Endothelial cell (in vitro differentiated cells): ENCODE results near the gene MGP. TPM values are rescaled to one million over a fixed set of nuclear protein-coding genes. Genes with fewer than 3 reads are reported as not detected.

Experiments
- DNase-seq: peaks from one replicate; pipeline ENCODE4 v3.0.0; 2021; ENCODE audit warnings: low spot score
- H3K27ac Mint-ChIP-seq: one replicate; pipeline ENCODE4 v1.8.0; 2021; ENCODE audit warnings: mixed read lengths, inconsistent platforms; ENCODE audit not compliant: unreplicated experiment
- H3K27me3 Mint-ChIP-seq: one replicate; pipeline ENCODE4 v1.8.0; 2021; ENCODE audit warnings: mild to moderate bottlenecking, moderate library complexity, mixed read lengths, inconsistent platforms; ENCODE audit not compliant: unreplicated experiment
- H3K36me3 Mint-ChIP-seq: one replicate; pipeline ENCODE4 v1.8.0; 2021; ENCODE audit warnings: mild to moderate bottlenecking, low read depth, mixed read lengths, inconsistent platforms; ENCODE audit not compliant: unreplicated experiment
- H3K4me1 Mint-ChIP-seq: one replicate; pipeline ENCODE4 v1.8.0; 2021; ENCODE audit warnings: mild to moderate bottlenecking, mixed read lengths, inconsistent platforms; ENCODE audit not compliant: unreplicated experiment
- H3K4me3 Mint-ChIP-seq: one replicate; pipeline ENCODE4 v1.8.0; 2021; ENCODE audit warnings: mild to moderate bottlenecking, mixed read lengths, inconsistent platforms; ENCODE audit not compliant: unreplicated experiment
- H3K9me3 Mint-ChIP-seq: one replicate; pipeline ENCODE4 v1.8.0; 2021; ENCODE audit warnings: mixed read lengths, inconsistent platforms; ENCODE audit not compliant: unreplicated experiment
- total RNA-seq: library from RNA; stranded (reverse); fragmentation: NEBNext Ultra II Directional; extraction: Animal tissue kit (Norgen Biotek cat#: 25700); gene quantifications from one replicate; pipeline ENCODE4 v1.2.1, GENCODE V29; 2021; ENCODE audit not compliant: unreplicated experiment
- TF ChIP-seq, protein P1 (sequence below): fragments of 200-600 bp; sonication (generic); IDR thresholded peaks from one replicate; pipeline ENCODE4 v1.5.0; 2021; ENCODE audit warnings: antibody characterized with exemption; ENCODE audit not compliant: unreplicated experiment

The MGP gene
- total RNA-seq, 1 donor from 2014 or later, result 0.26 TPM

DNA sequence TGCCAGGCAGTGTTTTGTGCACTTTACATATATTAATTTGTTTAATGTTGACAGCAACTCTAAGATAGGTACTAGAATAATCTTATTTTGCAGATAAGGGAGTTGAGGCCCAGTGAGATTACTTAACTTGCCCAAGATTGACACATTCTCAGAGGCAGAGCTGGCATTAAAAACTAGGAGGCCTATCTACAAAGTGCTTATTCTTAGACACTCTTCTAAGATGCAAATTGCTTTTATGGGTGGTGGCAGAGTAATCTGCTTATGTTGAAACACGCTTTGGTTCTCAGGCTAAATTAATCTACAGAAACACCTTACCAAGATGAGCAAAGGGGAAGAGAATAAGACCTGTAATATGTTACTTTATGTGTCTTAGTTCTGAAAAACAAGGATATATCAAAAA lies 7.2 kb downstream of the MGP start:
- H3K27ac Mint-ChIP-seq, result no peak overlapping the region
- no peaks in the 10 kb centered on the region for H3K27me3 Mint-ChIP-seq
- peaks cover 10% of the 10 kb centered on the region for H3K4me1 Mint-ChIP-seq
- no peak for DNase-seq
- no peaks in the 10 kb centered on the region for H3K9me3 Mint-ChIP-seq
- no peaks in the 10 kb centered on the region for H3K36me3 Mint-ChIP-seq
- TF ChIP-seq, protein P1, sequence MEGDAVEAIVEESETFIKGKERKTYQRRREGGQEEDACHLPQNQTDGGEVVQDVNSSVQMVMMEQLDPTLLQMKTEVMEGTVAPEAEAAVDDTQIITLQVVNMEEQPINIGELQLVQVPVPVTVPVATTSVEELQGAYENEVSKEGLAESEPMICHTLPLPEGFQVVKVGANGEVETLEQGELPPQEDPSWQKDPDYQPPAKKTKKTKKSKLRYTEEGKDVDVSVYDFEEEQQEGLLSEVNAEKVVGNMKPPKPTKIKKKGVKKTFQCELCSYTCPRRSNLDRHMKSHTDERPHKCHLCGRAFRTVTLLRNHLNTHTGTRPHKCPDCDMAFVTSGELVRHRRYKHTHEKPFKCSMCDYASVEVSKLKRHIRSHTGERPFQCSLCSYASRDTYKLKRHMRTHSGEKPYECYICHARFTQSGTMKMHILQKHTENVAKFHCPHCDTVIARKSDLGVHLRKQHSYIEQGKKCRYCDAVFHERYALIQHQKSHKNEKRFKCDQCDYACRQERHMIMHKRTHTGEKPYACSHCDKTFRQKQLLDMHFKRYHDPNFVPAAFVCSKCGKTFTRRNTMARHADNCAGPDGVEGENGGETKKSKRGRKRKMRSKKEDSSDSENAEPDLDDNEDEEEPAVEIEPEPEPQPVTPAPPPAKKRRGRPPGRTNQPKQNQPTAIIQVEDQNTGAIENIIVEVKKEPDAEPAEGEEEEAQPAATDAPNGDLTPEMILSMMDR, result no peak
- H3K4me3 Mint-ChIP-seq, result no peak overlapping the region

DNA sequence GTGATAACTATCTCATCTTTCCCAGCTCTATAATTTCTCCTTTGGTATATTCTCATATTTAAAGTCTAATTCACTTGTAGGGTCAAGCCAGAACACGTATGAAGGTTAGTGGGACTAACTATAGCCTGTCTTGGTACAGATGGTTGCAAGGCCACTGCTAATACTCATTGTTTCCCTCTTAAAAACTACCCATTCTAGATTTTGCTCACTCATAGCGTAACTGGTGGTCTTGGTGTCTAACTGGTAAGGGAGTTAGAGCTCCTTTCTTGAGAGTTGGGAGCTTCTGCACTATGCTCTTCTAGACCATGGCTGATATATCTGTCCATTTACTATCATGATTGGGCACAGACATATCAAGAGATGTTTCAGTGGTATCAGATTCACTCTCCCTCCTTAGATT lies 8.8 kb downstream of the MGP start:
- TF ChIP-seq, protein P1, result no peak
- Mint-ChIP-seq H3K27ac (no peak overlapping the region), H3K4me1 (peaks cover 10% of the 10 kb centered on the region), H3K36me3 (no peaks in the 10 kb centered on the region), H3K27me3 (no peaks in the 10 kb centered on the region), H3K9me3 (no peaks in the 10 kb centered on the region), H3K4me3 (no peak overlapping the region)
- DNase-seq, result no peak

DNA sequence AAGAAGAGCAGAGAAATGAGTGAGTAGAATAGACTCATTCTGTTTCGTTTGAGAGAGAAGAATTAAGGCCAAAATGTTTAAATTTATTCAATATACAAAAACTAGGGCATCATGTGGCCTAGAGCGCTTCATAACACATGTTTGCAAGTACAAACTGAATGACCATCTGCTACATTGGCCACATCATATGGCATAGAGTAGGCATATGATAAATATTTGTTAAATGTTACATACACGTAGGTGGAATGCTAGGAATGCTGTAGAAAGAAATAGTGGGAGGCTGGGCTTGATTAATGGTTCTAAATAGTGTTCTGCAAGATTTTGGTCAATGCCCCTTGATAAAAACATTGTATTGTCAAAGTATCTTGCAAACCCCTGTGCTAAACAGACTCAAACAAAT lies 10.8 kb downstream of the MGP start:
- DNase-seq, result no peak
- no peaks in the 10 kb centered on the region for H3K9me3 Mint-ChIP-seq
- TF ChIP-seq, protein P1, result no peak
- no peak overlapping the region for H3K27ac Mint-ChIP-seq
- no peak overlapping the region for H3K4me3 Mint-ChIP-seq
- peaks cover 16% of the 10 kb centered on the region for H3K4me1 Mint-ChIP-seq
- no peaks in the 10 kb centered on the region for H3K27me3 Mint-ChIP-seq
- no peaks in the 10 kb centered on the region for H3K36me3 Mint-ChIP-seq

DNA sequence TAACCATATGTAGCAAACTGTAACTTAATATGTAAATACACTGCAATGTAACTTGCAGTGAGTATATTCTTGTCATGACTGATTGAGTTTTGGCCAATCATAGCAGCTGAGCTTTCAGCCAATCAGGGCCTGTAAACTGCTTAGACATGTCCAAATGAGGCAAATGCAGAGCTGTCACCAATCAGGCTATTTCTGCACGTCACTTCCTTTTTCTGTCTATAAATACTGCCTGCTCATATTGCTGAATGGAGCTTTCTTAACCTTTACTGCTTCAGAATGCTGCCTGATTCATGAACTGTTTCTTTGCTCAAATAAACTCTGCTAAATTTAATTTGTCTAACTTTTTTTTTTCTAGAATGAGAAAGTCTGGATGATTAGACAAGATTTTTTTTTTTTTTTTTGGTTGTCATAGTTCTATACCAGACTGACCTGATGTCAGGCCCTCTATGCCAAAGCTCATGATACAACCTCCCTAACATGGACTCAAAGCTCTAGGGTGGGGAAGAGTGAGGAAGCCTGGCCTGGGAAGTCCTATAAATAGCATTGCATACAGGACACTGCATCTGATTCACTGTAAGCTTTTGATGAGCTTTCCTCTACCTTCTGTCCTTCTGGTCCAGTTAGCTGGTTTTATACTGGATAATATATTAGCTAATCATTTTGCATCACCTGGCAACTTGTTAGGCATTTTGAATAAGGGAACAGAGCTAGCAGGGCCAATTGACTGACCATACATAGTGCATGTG lies 12.0 kb downstream of the MGP start:
- no peak for DNase-seq
- H3K27me3 Mint-ChIP-seq, result no peaks in the 10 kb centered on the region
- no peak overlapping the region for H3K4me3 Mint-ChIP-seq
- no peaks in the 10 kb centered on the region for H3K36me3 Mint-ChIP-seq
- H3K9me3 Mint-ChIP-seq, result no peaks in the 10 kb centered on the region
- no peak overlapping the region for H3K27ac Mint-ChIP-seq
- peaks cover 17% of the 10 kb centered on the region for H3K4me1 Mint-ChIP-seq
- TF ChIP-seq, protein P1, result no peak

DNA sequence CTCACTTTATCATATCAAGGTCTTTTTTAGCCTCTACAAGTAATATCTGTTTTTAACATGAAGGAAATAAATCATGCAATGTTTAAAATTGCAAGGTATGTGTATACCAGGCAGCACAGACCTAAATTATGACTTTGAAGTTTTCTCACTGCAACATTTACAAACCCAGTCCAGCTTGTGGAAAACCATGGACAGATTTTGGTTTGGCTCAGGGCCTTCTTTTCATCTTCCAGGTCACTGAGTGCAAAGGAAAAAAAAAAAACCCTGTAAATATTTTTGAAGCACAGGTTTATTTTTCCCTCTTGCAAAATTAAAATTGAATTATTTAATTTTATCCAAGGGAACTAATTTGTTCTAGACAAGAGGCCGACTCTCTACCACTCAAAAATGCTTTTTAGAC lies 13.8 kb downstream of the MGP start:
- H3K4me1 Mint-ChIP-seq, result peaks cover 17% of the 10 kb centered on the region
- TF ChIP-seq, protein P1, result no peak
- H3K27me3 Mint-ChIP-seq, result no peaks in the 10 kb centered on the region
- no peaks in the 10 kb centered on the region for H3K9me3 Mint-ChIP-seq
- no peak overlapping the region for H3K27ac Mint-ChIP-seq
- H3K36me3 Mint-ChIP-seq, result peaks cover 5% of the 10 kb centered on the region
- DNase-seq, result no peak
- no peak overlapping the region for H3K4me3 Mint-ChIP-seq
